Spleen (tissue), 11 donors: ENCODE data around the gene ARL14EPL. TPM values are rescaled to one million over a fixed set of nuclear protein-coding genes. Genes with fewer than 3 reads are reported as not detected.

ENCODE experiments used
- DNase-seq: peaks from one replicate; pipeline ENCODE4 v3.0.0-alpha.2; 2020
- H3K27ac ChIP-seq, 8 donors: fragments of 200-600 bp; sonication (generic) in 7 of 8; 1 replicate in 4 of 8; 2 replicates in 4 of 8; pipeline versions ENCODE4 v1.5.0 to v1.8.0; 2016 to 2021; ENCODE audit warnings: inconsistent platforms in 4 of 8, mild to moderate bottlenecking in 4 of 8, moderate library complexity in 1 of 8
- H3K27me3 ChIP-seq, 7 donors: fragments of 200-600 bp; sonication (generic) in 6 of 7; replicated peaks in 1 of 7; 1 replicate in 4 of 7; 2 replicates in 3 of 7; pipeline versions ENCODE4 v1.5.0 to v1.8.0; 2016 to 2021; ENCODE audit warnings: inconsistent platforms in 3 of 7, mild to moderate bottlenecking in 1 of 7
- H3K36me3 ChIP-seq, 6 donors: fragments of 200-600 bp; sonication (generic) in 5 of 6; 1 replicate in 4 of 6; 2 replicates in 2 of 6; pipeline versions ENCODE4 v1.5.0 to v1.8.0; 2016 to 2021; ENCODE audit warnings: inconsistent platforms in 2 of 6
- H3K4me1 ChIP-seq, 6 donors: fragments of 200-600 bp; sonication (generic) in 5 of 6; 1 replicate in 3 of 6; 2 replicates in 3 of 6; pipeline versions ENCODE4 v1.5.0 to v1.8.0; 2016 to 2021; ENCODE audit warnings: inconsistent platforms in 3 of 6
- H3K4me3 ChIP-seq, 8 donors: fragments of 200-600 bp; sonication (generic) in 7 of 8; 1 replicate in 4 of 8; 2 replicates in 4 of 8; pipeline versions ENCODE4 v1.5.0 to v1.8.0; 2016 to 2021; ENCODE audit warnings: inconsistent platforms in 4 of 8, mild to moderate bottlenecking in 4 of 8, moderate library complexity in 2 of 8
- H3K9me3 ChIP-seq, 8 donors: fragments of 200-600 bp; sonication (generic) in 7 of 8; 1 replicate in 4 of 8; 2 replicates in 4 of 8; pipeline versions ENCODE4 v1.5.0 to v1.8.0; 2016 to 2021; ENCODE audit warnings: inconsistent platforms in 4 of 8
- CTCF ChIP-seq, 11 experiments: fragments of 200-600 bp in 7 of 11; fragments of 450-650 bp in 4 of 11; sonication (generic) in 4 of 11; IDR thresholded peaks in 8 of 11; conservative IDR thresholded peaks in 3 of 11; 1 replicate in 7 of 11; 2 replicates in 4 of 11; pipeline versions ENCODE4 v1.4.0 to v1.8.0; 2016 to 2021; ENCODE audit warnings: antibody characterized with exemption in 11 of 11, inconsistent platforms in 4 of 11, mild to moderate bottlenecking in 1 of 11
- POLR2A ChIP-seq, 3 donors: fragments of 450-650 bp; IDR thresholded peaks; one replicate each; pipeline ENCODE4 v1.5.1; 2017; ENCODE audit warnings: antibody characterized with exemption in 3 of 3, mild to moderate bottlenecking in 1 of 3
- POLR2AphosphoS5 ChIP-seq, 3 donors: sonication (generic); formaldehyde crosslinking; IDR thresholded peaks; one replicate each; pipeline ENCODE4 v1.5.1; 2017; ENCODE audit warnings: antibody characterized with exemption in 3 of 3
- WGBS, 5 donors: extraction: QIAGEN DNeasy Blood & Tissue Kit in 3 of 5; methylation state at CpG; one replicate each; pipeline versions ENCODE4 v1.1.5 to v1.1.7; 2013 to 2018; 5-methylcytosine and 5-hydroxymethylcytosine counted together
- intact Hi-C: fragments of 100-400 bp; cut with DNase I; formaldehyde crosslinking; loops from one replicate; pipeline ENCODE4 v1.15.0; 2023; ENCODE audit warnings: low total_unique reads
- polyA plus RNA-seq, 3 donors: library from polyadenylated mRNA; stranded (reverse); fragments of 200-250 nt; gene quantifications; one replicate each; pipeline ENCODE4 v1.2.1, GENCODE V29; 2013
- total RNA-seq, 7 donors: library from RNA; depleted of rRNA in 3 of 7; stranded (reverse); fragments of >200 nt in 3 of 7; fragmentation: NEBNext Ultra II Directional in 4 of 7; extraction: Animal tissue kit (Norgen Biotek cat#: 25700) in 4 of 7; gene quantifications; one replicate each; pipeline versions ENCODE4 v1.1.0 to v1.2.1, GENCODE V29; 2016 to 2021
- donor health status: healthy with polysubstance abuse.
- donor health status: DM: no; HTN: no; CAD: no; lungs with moderate emphysema.
- donor health status: DM: no; HTN: no; CAD: no.
- donor health status: Bipolar disorder and iron deficiency.
- donor health status: healthy.
- donor health status: DM: no; HTN: no; CAD: no.
- donor health status: DM: yes; HTN: yes; CAD: no.

The ARL14EPL gene
- total and polyA plus RNA-seq, 10 donors: 0.09 to 2.9 TPM; not detected in 8

DNA sequence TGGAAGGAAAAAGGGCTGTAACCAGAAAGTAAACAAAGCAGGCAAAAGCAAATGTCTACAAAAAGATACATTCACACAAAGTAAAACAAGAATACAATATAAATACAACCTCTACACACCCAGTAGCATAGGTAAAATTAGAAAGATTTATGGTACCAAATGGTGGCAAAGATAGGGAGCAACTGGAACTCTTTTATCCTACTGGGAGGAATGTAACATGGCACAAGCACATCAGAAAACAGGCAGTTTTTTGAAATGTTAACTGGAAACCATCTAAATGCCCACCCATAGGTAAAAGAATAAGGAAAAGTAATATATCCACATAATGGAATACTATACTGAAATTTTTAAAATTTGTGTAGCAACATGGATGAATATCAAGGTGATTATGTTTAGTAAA lies 8.7 kb upstream of the ARL14EPL start:
- Histone ChIP-seq H3K27ac (no peak overlapping the region), H3K36me3 (no peaks in the 10 kb centered on the region), H3K9me3 (no peaks in the 10 kb centered on the region), H3K27me3 (no peaks in the 10 kb centered on the region), H3K4me1 (no peaks in the 10 kb centered on the region), H3K4me3 (no peak overlapping the region)
- intact Hi-C loops: no loop called here
- DNase-seq: no peak
- no peak for TF ChIP-seq POLR2AphosphoS5 (IDR thresholded peaks at IDR 0.05)
- TF ChIP-seq CTCF (IDR thresholded peaks at IDR 0.05 in 8 of 11, conservative IDR thresholded peaks at IDR 0.05 in 3 of 11): no peak
- TF ChIP-seq POLR2A (IDR thresholded peaks at IDR 0.05): no peak

DNA sequence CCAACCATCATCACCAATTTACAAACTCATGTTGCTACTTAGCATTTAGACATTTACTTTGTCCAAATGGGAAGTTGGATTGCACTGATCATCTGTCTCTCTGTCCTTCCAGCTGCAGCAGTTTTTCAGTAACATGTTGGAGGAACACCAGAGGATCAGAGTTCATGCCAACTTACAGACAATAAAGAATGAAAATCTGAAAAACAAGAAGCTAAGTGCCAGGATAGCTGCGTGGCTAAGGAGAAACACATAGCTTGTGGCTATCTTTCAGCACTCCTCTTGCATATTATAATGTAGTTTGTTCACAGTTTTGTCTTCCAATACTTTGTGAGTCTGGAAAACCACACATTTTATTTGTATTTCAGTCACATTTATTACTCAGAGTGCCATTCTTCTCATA lies 6.4 kb upstream of the ARL14EPL start:
- Histone ChIP-seq H3K9me3 (no peaks in the 10 kb centered on the region), H3K4me3 (no peak overlapping the region), H3K36me3 (no peaks in the 10 kb centered on the region), H3K27ac (no peak overlapping the region), H3K4me1 (no peaks in the 10 kb centered on the region), H3K27me3 (no peaks in the 10 kb centered on the region)
- no peak for DNase-seq
- TF ChIP-seq POLR2AphosphoS5 (IDR thresholded peaks at IDR 0.05): no peak
- no peak for TF ChIP-seq CTCF (IDR thresholded peaks at IDR 0.05 in 8 of 11, conservative IDR thresholded peaks at IDR 0.05 in 3 of 11)
- TF ChIP-seq POLR2A (IDR thresholded peaks at IDR 0.05): no peak
- 82 to 96% (median 93%) methylated on average over 1 of the region's 1 CpG for WGBS, 5 donors
- intact Hi-C loops: no loop called here

DNA sequence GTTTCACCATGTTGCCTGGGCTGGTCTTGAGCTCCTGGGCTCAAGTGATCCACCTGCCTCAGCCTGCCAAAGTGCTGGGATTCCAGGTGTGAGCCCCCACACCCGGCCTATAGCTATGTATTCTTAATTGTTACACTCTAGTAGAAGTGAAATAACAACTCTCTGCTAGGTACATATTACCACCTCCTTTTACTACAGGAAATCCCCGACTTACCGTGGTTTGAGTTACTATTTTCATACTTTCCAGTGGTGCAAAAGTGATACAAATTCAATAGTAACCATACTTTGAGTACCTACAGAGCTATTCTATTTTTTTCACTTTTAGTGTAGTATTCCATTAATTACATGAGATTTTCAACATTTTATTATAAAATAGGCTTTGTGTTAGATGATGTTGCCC lies 719 bp downstream of the ARL14EPL start:
- H3K27me3 ChIP-seq: no peaks in the 10 kb centered on the region
- 54 to 71% (median 59%) methylated on average over 3 of the region's 3 CpGs for WGBS, 5 donors
- H3K4me1 ChIP-seq: peaks cover 0 to 15% (median 3%) of the 10 kb centered on the region in 6 donors
- no peak overlapping the region for H3K27ac ChIP-seq
- DNase-seq: no peak
- TF ChIP-seq POLR2A (IDR thresholded peaks at IDR 0.05) (no peak), POLR2AphosphoS5 (IDR thresholded peaks at IDR 0.05) (no peak), CTCF (IDR thresholded peaks at IDR 0.05 in 8 of 11, conservative IDR thresholded peaks at IDR 0.05 in 3 of 11) (no peak)
- no peak overlapping the region for H3K4me3 ChIP-seq
- no peaks in the 10 kb centered on the region for H3K36me3 ChIP-seq
- intact Hi-C loops: no loop called here
- no peaks in the 10 kb centered on the region for H3K9me3 ChIP-seq

- Histone ChIP-seq H3K9me3 (no peaks in the 10 kb centered on the region), H3K4me3 (no peak overlapping the region), H3K4me1 (peaks cover 0 to 26% (median 10%) of the 10 kb centered on the region in 6 donors), H3K27ac (peak overlapping the region in 1 of 8 donors; percentile 3), H3K36me3 (no peaks in the 10 kb centered on the region), H3K27me3 (no peaks in the 10 kb centered on the region)
- no peak for DNase-seq
- 64 to 80% (median 70%) methylated on average over 5 of the region's 5 CpGs for WGBS, 5 donors
- intact Hi-C loops: no loop called here
- no peak for TF ChIP-seq POLR2A (IDR thresholded peaks at IDR 0.05)
- no peak for TF ChIP-seq CTCF (IDR thresholded peaks at IDR 0.05 in 8 of 11, conservative IDR thresholded peaks at IDR 0.05 in 3 of 11)
- no peak for TF ChIP-seq POLR2AphosphoS5 (IDR thresholded peaks at IDR 0.05)
These were observed 2.9 kb downstream of the ARL14EPL start for GRCh38 chr5:116035123-116035522.
